Neural crest cell (in vitro differentiated cells): Measurements from ENCODE around the gene CASP9. TPM values are rescaled to one million over a fixed set of nuclear protein-coding genes. Genes with fewer than 3 reads are reported as not detected.

Experiments
- DNase-seq: peaks from one replicate; pipeline ENCODE4 v3.0.0; 2021; ENCODE audit warnings: low read depth, mixed read lengths, low spot score
- H3K27ac Mint-ChIP-seq: one replicate; pipeline ENCODE4 v1.8.0; 2021; ENCODE audit warnings: mild to moderate bottlenecking, mixed read lengths; ENCODE audit not compliant: unreplicated experiment
- H3K27me3 Mint-ChIP-seq: 2 replicates; pipeline ENCODE4 v1.8.0; 2021; ENCODE audit warnings: low read depth, mild to moderate bottlenecking, mixed read lengths
- H3K36me3 Mint-ChIP-seq: 2 replicates; pipeline ENCODE4 v1.8.0; 2021; ENCODE audit warnings: low read depth, mild to moderate bottlenecking, mixed read lengths
- H3K4me1 Mint-ChIP-seq: 2 replicates; pipeline ENCODE4 v1.8.0; 2021; ENCODE audit warnings: mixed read lengths
- H3K4me3 Mint-ChIP-seq: one replicate; pipeline ENCODE4 v1.8.0; 2021; ENCODE audit warnings: mild to moderate bottlenecking, mixed read lengths
- H3K9me3 Mint-ChIP-seq: 2 replicates; pipeline ENCODE4 v1.8.0; 2021; ENCODE audit warnings: mixed read lengths
- CTCF ChIP-seq: fragments of 200-600 bp; sonication (generic); conservative IDR thresholded peaks from 2 replicates; pipeline ENCODE4 v1.5.0; 2021; ENCODE audit warnings: antibody characterized with exemption, mild to moderate bottlenecking
- total RNA-seq: library from RNA; stranded (reverse); gene quantifications from 2 replicates; pipeline ENCODE4 v1.2.1, GENCODE V29; 2021

CASP9 gene
- total RNA-seq, 1 donor from 2014 or later = 13.2 TPM

DNA sequence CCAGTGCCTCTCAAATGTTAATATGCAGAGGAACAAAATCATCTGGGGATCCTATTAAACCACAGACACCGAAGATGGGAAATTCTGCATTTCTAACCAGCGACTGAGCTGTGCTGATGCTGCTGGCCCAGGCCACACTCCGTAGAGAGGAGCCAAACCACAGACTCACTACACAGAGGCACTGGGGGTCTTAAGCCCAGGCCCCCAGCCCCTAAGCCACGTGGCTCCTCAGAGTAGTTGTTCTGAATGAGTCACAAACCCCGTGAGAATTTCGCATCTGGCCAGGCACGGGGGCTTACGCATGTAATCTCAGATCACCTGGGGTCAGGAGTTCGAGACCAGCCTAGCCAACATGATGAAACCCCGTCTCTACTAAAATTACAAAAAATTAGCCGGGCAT lies 70.3 kb downstream of the CASP9 start:
- no peaks in the 10 kb centered on the region for H3K4me1 Mint-ChIP-seq
- DNase-seq = no peak
- no peak overlapping the region for H3K27ac Mint-ChIP-seq
- no peak overlapping the region for H3K4me3 Mint-ChIP-seq
- no peaks in the 10 kb centered on the region for H3K36me3 Mint-ChIP-seq
- no peak for TF ChIP-seq CTCF
- no peaks in the 10 kb centered on the region for H3K27me3 Mint-ChIP-seq
- H3K9me3 Mint-ChIP-seq = no peaks in the 10 kb centered on the region

- Mint-ChIP-seq H3K36me3 (no peaks in the 10 kb centered on the region), H3K4me3 (no peak overlapping the region), H3K27me3 (no peaks in the 10 kb centered on the region), H3K27ac (no peak overlapping the region), H3K4me1 (no peaks in the 10 kb centered on the region), H3K9me3 (no peaks in the 10 kb centered on the region)
- TF ChIP-seq CTCF = no peak
- DNase-seq = no peak
Measured at GRCh38 chr1:15452866-15453571, 71.0 kb downstream of the CASP9 start.

- no peaks in the 10 kb centered on the region for H3K9me3 Mint-ChIP-seq
- TF ChIP-seq CTCF = no peak
- H3K36me3 Mint-ChIP-seq = no peaks in the 10 kb centered on the region
- no peak overlapping the region for H3K27ac Mint-ChIP-seq
- H3K27me3 Mint-ChIP-seq = no peaks in the 10 kb centered on the region
- H3K4me1 Mint-ChIP-seq = no peaks in the 10 kb centered on the region
- no peak for DNase-seq
- H3K4me3 Mint-ChIP-seq = no peak overlapping the region
Measured at GRCh38 chr1:15452216-15452615, 71.8 kb downstream of the CASP9 start.

DNA sequence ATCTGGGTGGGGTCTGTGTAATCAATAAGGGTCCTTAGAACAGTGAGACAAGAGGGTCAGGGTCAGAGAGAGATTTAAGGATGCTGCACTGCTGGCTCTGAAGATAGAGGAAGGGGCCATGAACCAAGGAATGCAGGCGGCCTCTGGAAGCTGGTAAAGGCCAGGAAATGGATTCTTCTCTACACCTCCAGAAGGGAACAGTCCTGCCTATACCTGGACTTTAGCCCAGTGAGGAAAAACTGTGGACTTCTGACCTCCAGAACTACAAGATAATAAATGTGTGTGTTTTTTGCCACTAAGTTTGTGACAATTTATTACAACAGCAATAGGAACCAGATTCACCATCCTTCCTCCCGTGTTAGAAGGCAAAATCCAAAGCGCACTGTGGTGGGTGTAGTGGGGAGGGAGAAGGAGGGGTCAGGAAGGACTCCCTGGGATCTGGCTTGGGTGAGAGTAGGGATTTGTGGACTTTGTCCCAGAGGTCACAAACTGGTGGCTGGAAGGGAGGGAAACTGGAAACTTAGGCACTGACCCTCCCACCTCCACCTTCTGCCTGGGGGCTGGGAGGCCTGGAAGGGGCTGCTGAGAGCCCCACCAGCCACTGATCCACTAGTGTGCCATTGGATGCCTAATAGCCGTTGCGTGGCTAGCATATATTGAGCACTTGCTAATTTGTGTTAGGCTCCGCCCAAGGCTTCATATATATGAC lies 72.8 kb downstream of the CASP9 start:
- H3K4me1 Mint-ChIP-seq = no peaks in the 10 kb centered on the region
- H3K9me3 Mint-ChIP-seq = no peaks in the 10 kb centered on the region
- H3K4me3 Mint-ChIP-seq = no peak overlapping the region
- DNase-seq = no peak
- H3K27ac Mint-ChIP-seq = no peak overlapping the region
- no peak for TF ChIP-seq CTCF
- H3K27me3 Mint-ChIP-seq = no peaks in the 10 kb centered on the region
- H3K36me3 Mint-ChIP-seq = no peaks in the 10 kb centered on the region

GRCh38 chr1:15449567-15449966 lies 74.4 kb downstream of the CASP9 start:
- no peaks in the 10 kb centered on the region for H3K36me3 Mint-ChIP-seq
- no peak for DNase-seq
- H3K4me3 Mint-ChIP-seq = no peak overlapping the region
- no peaks in the 10 kb centered on the region for H3K9me3 Mint-ChIP-seq
- no peak overlapping the region for H3K27ac Mint-ChIP-seq
- H3K4me1 Mint-ChIP-seq = no peaks in the 10 kb centered on the region
- no peak for TF ChIP-seq CTCF
- H3K27me3 Mint-ChIP-seq = no peaks in the 10 kb centered on the region
